Spleen (tissue), 11 donors: ENCODE results near the gene DPYSL4. TPM values are rescaled to one million over a fixed set of nuclear protein-coding genes. Genes with fewer than 3 reads are reported as not detected.

ENCODE experiments used
- DNase-seq: peaks from one replicate; pipeline ENCODE4 v3.0.0-alpha.2; 2020
- H3K27ac ChIP-seq, 8 donors: fragments of 200-600 bp; sonication (generic) in 7 of 8; 1 replicate in 4 of 8; 2 replicates in 4 of 8; pipeline versions ENCODE4 v1.5.0 to v1.8.0; 2016 to 2021; ENCODE audit warnings: inconsistent platforms in 4 of 8, mild to moderate bottlenecking in 4 of 8, moderate library complexity in 1 of 8
- H3K27me3 ChIP-seq, 7 donors: fragments of 200-600 bp; sonication (generic) in 6 of 7; replicated peaks in 1 of 7; 1 replicate in 4 of 7; 2 replicates in 3 of 7; pipeline versions ENCODE4 v1.5.0 to v1.8.0; 2016 to 2021; ENCODE audit warnings: inconsistent platforms in 3 of 7, mild to moderate bottlenecking in 1 of 7
- H3K36me3 ChIP-seq, 6 donors: fragments of 200-600 bp; sonication (generic) in 5 of 6; 1 replicate in 4 of 6; 2 replicates in 2 of 6; pipeline versions ENCODE4 v1.5.0 to v1.8.0; 2016 to 2021; ENCODE audit warnings: inconsistent platforms in 2 of 6
- H3K4me1 ChIP-seq, 6 donors: fragments of 200-600 bp; sonication (generic) in 5 of 6; 1 replicate in 3 of 6; 2 replicates in 3 of 6; pipeline versions ENCODE4 v1.5.0 to v1.8.0; 2016 to 2021; ENCODE audit warnings: inconsistent platforms in 3 of 6
- H3K4me3 ChIP-seq, 8 donors: fragments of 200-600 bp; sonication (generic) in 7 of 8; 1 replicate in 4 of 8; 2 replicates in 4 of 8; pipeline versions ENCODE4 v1.5.0 to v1.8.0; 2016 to 2021; ENCODE audit warnings: inconsistent platforms in 4 of 8, mild to moderate bottlenecking in 4 of 8, moderate library complexity in 2 of 8
- H3K9me3 ChIP-seq, 8 donors: fragments of 200-600 bp; sonication (generic) in 7 of 8; 1 replicate in 4 of 8; 2 replicates in 4 of 8; pipeline versions ENCODE4 v1.5.0 to v1.8.0; 2016 to 2021; ENCODE audit warnings: inconsistent platforms in 4 of 8
- POLR2A ChIP-seq, 3 donors: fragments of 450-650 bp; IDR thresholded peaks; one replicate each; pipeline ENCODE4 v1.5.1; 2017; ENCODE audit warnings: antibody characterized with exemption in 3 of 3, mild to moderate bottlenecking in 1 of 3
- POLR2AphosphoS5 ChIP-seq, 3 donors: sonication (generic); formaldehyde crosslinking; IDR thresholded peaks; one replicate each; pipeline ENCODE4 v1.5.1; 2017; ENCODE audit warnings: antibody characterized with exemption in 3 of 3
- WGBS, 5 donors: extraction: QIAGEN DNeasy Blood & Tissue Kit in 3 of 5; methylation state at CpG; one replicate each; pipeline versions ENCODE4 v1.1.5 to v1.1.7; 2013 to 2018; 5-methylcytosine and 5-hydroxymethylcytosine counted together
- intact Hi-C: fragments of 100-400 bp; cut with DNase I; formaldehyde crosslinking; loops from one replicate; pipeline ENCODE4 v1.15.0; 2023; ENCODE audit warnings: low total_unique reads
- polyA plus RNA-seq, 3 donors: library from polyadenylated mRNA; stranded (reverse); fragments of 200-250 nt; gene quantifications; one replicate each; pipeline ENCODE4 v1.2.1, GENCODE V29; 2013
- total RNA-seq, 7 donors: library from RNA; depleted of rRNA in 3 of 7; stranded (reverse); fragments of >200 nt in 3 of 7; fragmentation: NEBNext Ultra II Directional in 4 of 7; extraction: Animal tissue kit (Norgen Biotek cat#: 25700) in 4 of 7; gene quantifications; one replicate each; pipeline versions ENCODE4 v1.1.0 to v1.2.1, GENCODE V29; 2016 to 2021
- TF ChIP-seq, protein P1 (sequence below), 11 experiments: fragments of 200-600 bp in 7 of 11; fragments of 450-650 bp in 4 of 11; sonication (generic) in 4 of 11; IDR thresholded peaks in 8 of 11; conservative IDR thresholded peaks in 3 of 11; 1 replicate in 7 of 11; 2 replicates in 4 of 11; pipeline versions ENCODE4 v1.4.0 to v1.8.0; 2016 to 2021; ENCODE audit warnings: antibody characterized with exemption in 11 of 11, inconsistent platforms in 4 of 11, mild to moderate bottlenecking in 1 of 11
- donor health status: healthy with polysubstance abuse.
- donor health status: DM: no; HTN: no; CAD: no; lungs with moderate emphysema.
- donor health status: DM: no; HTN: no; CAD: no.
- donor health status: Bipolar disorder and iron deficiency.
- donor health status: healthy.
- donor health status: DM: no; HTN: no; CAD: no.
- donor health status: DM: yes; HTN: yes; CAD: no.

The DPYSL4 gene
- total and polyA plus RNA-seq, 10 donors: 0.55 to 6.0 (median 1.0) TPM; not detected in 1

DNA sequence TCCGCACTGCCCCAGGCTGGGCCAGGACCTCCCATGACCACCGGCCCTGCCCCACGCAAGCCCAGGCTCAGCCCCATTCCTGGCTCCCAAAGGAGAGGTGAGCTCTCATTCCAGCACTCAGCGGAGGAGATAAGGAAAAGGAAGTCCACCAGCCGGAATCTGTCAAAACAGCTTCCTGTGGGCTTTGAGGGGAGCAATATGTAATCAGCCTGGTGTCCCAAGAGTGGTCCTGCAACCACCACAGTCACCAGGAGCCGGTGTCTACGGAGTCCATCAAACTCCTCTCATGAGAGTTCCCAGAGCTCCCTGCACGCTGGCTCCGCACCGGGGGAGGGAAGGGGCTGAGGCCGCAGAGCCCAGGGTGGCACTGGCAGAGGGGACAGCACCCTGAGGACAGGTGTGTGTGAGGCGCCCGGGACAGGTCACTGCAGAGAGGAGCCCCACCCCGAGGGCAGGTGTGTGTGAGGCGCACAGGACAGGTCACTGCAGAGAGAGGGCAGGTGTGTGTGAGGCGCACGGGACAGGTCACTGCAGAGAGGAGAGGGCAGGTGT, 63.2 kb downstream of the DPYSL4 start:
- Histone ChIP-seq H3K36me3 (no peaks in the 10 kb centered on the region), H3K4me3 (no peak overlapping the region), H3K4me1 (peaks cover 0 to 23% (median 8%) of the 10 kb centered on the region in 6 donors), H3K27ac (no peak overlapping the region), H3K9me3 (no peaks in the 10 kb centered on the region), H3K27me3 (no peaks in the 10 kb centered on the region)
- intact Hi-C loops: no loop called here
- 69 to 82% (median 76%) methylated on average over 11 to 17 of the region's 17 CpGs for WGBS, 5 donors
- DNase-seq: no peak
- TF ChIP-seq POLR2A (IDR thresholded peaks at IDR 0.05): no peak
- no peak for TF ChIP-seq POLR2AphosphoS5 (IDR thresholded peaks at IDR 0.05)
- TF ChIP-seq, protein P1, sequence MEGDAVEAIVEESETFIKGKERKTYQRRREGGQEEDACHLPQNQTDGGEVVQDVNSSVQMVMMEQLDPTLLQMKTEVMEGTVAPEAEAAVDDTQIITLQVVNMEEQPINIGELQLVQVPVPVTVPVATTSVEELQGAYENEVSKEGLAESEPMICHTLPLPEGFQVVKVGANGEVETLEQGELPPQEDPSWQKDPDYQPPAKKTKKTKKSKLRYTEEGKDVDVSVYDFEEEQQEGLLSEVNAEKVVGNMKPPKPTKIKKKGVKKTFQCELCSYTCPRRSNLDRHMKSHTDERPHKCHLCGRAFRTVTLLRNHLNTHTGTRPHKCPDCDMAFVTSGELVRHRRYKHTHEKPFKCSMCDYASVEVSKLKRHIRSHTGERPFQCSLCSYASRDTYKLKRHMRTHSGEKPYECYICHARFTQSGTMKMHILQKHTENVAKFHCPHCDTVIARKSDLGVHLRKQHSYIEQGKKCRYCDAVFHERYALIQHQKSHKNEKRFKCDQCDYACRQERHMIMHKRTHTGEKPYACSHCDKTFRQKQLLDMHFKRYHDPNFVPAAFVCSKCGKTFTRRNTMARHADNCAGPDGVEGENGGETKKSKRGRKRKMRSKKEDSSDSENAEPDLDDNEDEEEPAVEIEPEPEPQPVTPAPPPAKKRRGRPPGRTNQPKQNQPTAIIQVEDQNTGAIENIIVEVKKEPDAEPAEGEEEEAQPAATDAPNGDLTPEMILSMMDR (IDR thresholded peaks at IDR 0.05 in 8 of 11, conservative IDR thresholded peaks at IDR 0.05 in 3 of 11): no peak

DNA sequence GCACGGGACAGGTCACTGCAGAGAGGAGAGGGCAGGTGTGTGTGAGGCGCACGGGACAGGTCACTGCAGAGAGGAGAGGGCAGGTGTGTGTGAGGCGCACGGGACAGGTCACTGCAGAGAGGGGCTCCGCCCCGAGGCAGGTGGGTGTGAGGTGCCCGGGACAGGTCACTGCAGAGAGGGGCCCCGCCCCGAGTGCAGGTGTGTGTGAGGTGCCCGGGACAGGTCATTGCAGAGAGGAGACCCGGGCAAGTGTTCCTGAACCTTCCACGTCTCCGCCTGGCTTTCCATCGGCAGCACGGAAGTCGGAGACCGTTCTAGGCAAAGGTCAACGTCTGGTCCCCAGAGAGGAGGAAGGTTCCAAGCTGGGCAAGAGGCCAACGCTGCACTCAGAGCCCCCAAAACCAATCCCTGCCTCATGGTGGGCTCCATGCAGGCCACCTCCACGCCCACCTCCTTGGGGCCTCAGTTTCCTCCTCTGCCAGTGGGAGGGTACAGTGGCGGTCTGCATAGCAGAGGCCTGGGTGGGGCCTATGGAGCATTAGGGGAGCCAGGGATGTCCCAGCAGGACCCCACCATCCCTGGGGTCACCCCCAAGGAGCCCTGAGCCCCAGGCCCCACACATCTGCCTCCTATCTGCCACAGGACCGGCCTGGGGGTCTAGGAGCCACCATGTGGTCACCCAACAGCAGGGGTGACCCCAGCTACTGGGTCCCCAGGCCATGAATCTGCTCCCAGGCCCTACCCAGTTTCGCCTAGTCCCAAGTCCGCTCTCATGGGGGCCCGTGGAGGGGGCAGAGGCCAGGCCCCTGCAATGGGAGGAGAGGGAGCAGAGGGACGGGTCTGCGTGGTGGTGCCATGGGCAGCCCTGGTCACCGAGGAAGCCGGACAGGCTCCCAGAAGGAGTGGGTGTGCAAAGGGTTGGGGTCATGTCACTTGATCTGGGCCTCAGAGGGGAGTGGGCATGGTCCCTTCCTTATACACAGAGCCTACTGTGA, 64.0 kb downstream of the DPYSL4 start:
- H3K36me3 ChIP-seq: no peaks in the 10 kb centered on the region
- peaks cover 0 to 32% (median 8%) of the 10 kb centered on the region in 6 donors for H3K4me1 ChIP-seq
- WGBS, 5 donors: 86 to 92% (median 91%) methylated on average over 17 to 29 of the region's 30 CpGs
- TF ChIP-seq POLR2AphosphoS5 (IDR thresholded peaks at IDR 0.05) (no peak), POLR2A (IDR thresholded peaks at IDR 0.05) (no peak)
- TF ChIP-seq, protein P1 (IDR thresholded peaks at IDR 0.05 in 8 of 11, conservative IDR thresholded peaks at IDR 0.05 in 3 of 11): no peak
- H3K9me3 ChIP-seq: no peaks in the 10 kb centered on the region
- intact Hi-C loops: no loop called here
- no peak overlapping the region for H3K4me3 ChIP-seq
- no peaks in the 10 kb centered on the region for H3K27me3 ChIP-seq
- no peak overlapping the region for H3K27ac ChIP-seq
- DNase-seq: no peak

DNA sequence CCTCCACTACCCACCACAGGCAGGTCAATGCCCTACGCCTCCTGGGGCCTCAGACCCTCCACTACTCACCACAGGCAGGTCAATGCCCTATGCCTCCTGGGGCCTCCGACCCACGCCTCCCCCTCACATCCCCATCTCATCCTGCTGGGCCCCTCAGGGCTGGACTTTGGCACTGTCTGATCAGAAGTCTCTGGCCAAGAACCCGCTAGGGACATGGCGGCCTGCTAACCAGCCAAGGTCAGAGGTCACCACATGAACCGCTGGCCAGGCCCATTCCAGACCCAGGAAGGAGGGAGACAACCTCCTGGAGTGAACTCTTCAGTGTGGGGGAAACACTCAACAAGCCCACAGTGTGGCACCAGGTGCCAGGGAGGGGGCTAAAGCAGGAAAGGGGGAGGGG, 65.2 kb downstream of the DPYSL4 start:
- H3K4me1 ChIP-seq: peaks cover 0 to 35% (median 8%) of the 10 kb centered on the region in 6 donors
- H3K36me3 ChIP-seq: no peaks in the 10 kb centered on the region
- intact Hi-C loops: no loop called here
- WGBS, 5 donors: 88 to 94% (median 91%) methylated on average over 5 to 6 of the region's 6 CpGs
- no peak overlapping the region for H3K4me3 ChIP-seq
- no peak overlapping the region for H3K27ac ChIP-seq
- TF ChIP-seq POLR2AphosphoS5 (IDR thresholded peaks at IDR 0.05): no peak
- TF ChIP-seq, protein P1 (IDR thresholded peaks at IDR 0.05 in 8 of 11, conservative IDR thresholded peaks at IDR 0.05 in 3 of 11): no peak
- TF ChIP-seq POLR2A (IDR thresholded peaks at IDR 0.05): no peak
- DNase-seq: no peak
- H3K27me3 ChIP-seq: no peaks in the 10 kb centered on the region
- H3K9me3 ChIP-seq: no peaks in the 10 kb centered on the region

DNA sequence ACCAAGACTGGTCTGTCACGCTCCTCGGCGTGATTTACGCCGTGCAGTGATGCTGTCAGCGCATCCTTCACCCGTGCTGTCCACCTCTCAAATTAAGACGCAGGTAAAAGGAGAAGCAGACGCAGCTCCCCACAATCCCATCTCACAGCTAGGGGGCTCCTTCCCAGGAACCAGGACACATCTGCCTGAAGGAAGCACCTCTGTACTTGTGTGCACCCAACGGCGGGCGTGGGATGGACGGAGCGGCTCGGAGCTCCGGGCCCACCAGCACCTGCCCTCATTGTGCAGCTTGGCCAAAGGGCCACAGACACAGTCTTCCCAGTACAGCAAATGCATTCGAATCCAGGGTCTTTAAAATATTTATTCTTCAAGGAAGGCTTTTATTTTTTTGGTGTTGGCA, 65.7 kb downstream of the DPYSL4 start:
- Histone ChIP-seq H3K27ac (no peak overlapping the region), H3K36me3 (no peaks in the 10 kb centered on the region), H3K4me1 (peaks cover 0 to 35% (median 8%) of the 10 kb centered on the region in 6 donors), H3K4me3 (no peak overlapping the region), H3K27me3 (no peaks in the 10 kb centered on the region), H3K9me3 (no peaks in the 10 kb centered on the region)
- 91 to 95% (median 93%) methylated on average over 17 of the region's 17 CpGs for WGBS, 5 donors
- TF ChIP-seq POLR2AphosphoS5 (IDR thresholded peaks at IDR 0.05): no peak
- TF ChIP-seq, protein P1 (IDR thresholded peaks at IDR 0.05 in 8 of 11, conservative IDR thresholded peaks at IDR 0.05 in 3 of 11): no peak
- no peak for DNase-seq
- intact Hi-C loops: no loop called here
